Measurements from ENCODE around the gene KAT2B. TPM values are rescaled to one million over a fixed set of nuclear protein-coding genes. Genes with fewer than 3 reads are reported as not detected.

KAT2B gene
- total and polyA plus RNA-seq, 2 of the 8 experiments (the other 6 are each of a cell fraction or from before 2014, with no cell fraction given) = 0.24 to 0.91 TPM

DNA sequence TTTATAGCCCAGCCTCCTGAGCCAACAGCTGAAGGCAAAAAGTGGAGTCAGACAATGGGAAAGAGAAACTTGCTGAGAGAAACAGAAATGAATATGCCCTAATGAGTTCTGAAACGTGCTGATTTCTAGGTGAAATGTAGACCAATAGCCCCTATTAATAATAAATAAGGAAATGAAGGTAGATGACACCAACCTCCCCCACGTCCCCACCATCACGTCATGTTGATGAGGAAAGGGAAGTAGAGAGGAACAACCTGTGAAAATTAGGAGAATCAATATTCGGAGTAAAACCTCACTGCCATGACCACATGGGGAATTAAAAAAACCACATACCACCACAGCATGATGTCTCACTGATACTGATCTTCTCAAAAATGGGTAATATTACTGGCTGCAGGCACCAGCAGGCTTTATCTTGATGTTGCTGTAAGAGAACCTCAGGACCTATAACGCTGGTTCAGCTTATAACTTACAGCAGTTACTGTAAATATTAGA, 64.0 kb downstream of the KAT2B start:
- Histone ChIP-seq H4K91ac (replicated peaks; ENCODE audit: insufficient read length, low read length) (no peak overlapping the region), H2AFZ (ENCODE audit: low read length) (no peak overlapping the region), H3K27me3 (replicated peaks in 1 of 4; ENCODE audit: control insufficient read depth in 3 of 4, extremely low read depth in 1 of 4, insufficient read depth in 3 of 4, low read length in 3 of 4) (no peaks in the 10 kb centered on the region), H3K79me2 (ENCODE audit: control insufficient read depth in 1 of 2, insufficient read depth in 2 of 2, low read length in 2 of 2) (no peaks in the 10 kb centered on the region), H3K4me1 (replicated peaks in 1 of 4; ENCODE audit: control insufficient read depth in 3 of 4, insufficient read depth in 4 of 4, low read length in 3 of 4) (no peaks in the 10 kb centered on the region), H3K4ac (replicated peaks; ENCODE audit: insufficient read length, low read depth, low read length) (no peak overlapping the region), H2BK120ac (replicated peaks; ENCODE audit: low read depth, low read length) (no peak overlapping the region), H3K14ac (ENCODE audit: insufficient read length) (no peak overlapping the region), H3K9me3 (ENCODE audit: insufficient read depth in 2 of 2, low read depth in 1 of 2, low read length in 1 of 2) (no peaks in the 10 kb centered on the region), H2BK5ac (ENCODE audit: low read depth, low read length) (no peak overlapping the region), H4K5ac (ENCODE audit: insufficient read length, low read depth, low read length) (no peak overlapping the region), H3K36me3 (ENCODE audit: control insufficient read depth in 2 of 4, insufficient read depth in 4 of 4, low read length in 3 of 4) (no peaks in the 10 kb centered on the region), H2BK12ac (ENCODE audit: low read depth, low read length) (no peak overlapping the region), H3K4me2 (ENCODE audit: insufficient read depth in 1 of 2, low read depth in 2 of 2, low read length in 2 of 2) (no peak overlapping the region), H4K8ac (ENCODE audit: extremely low read depth, insufficient read depth, low read length) (no peak overlapping the region), H3K79me1 (ENCODE audit: low read depth, low read length) (no peaks in the 10 kb centered on the region), H3K18ac (ENCODE audit: extremely low read depth, low read length) (no peak overlapping the region), H2AK5ac (ENCODE audit: low read depth, low read length) (no peak overlapping the region), H3K4me3 (ENCODE audit: extremely low read depth in 1 of 4, insufficient read depth in 2 of 4, low read depth in 3 of 4, low read length in 4 of 4) (no peak overlapping the region), H4K20me1 (replicated peaks in 1 of 2; ENCODE audit: control insufficient read depth in 1 of 2, insufficient read depth in 2 of 2, low read length in 2 of 2) (no peaks in the 10 kb centered on the region), H3K23me2 (ENCODE audit: low read depth, low read length) (no peaks in the 10 kb centered on the region), H3K27ac (ENCODE audit: low read depth, low read length) (no peak overlapping the region), H2BK20ac (ENCODE audit: low read length) (no peak overlapping the region), H2BK15ac (ENCODE audit: low read length) (no peak overlapping the region), H3K9ac (replicated peaks in 1 of 4; ENCODE audit: extremely low read depth in 1 of 4, low read depth in 3 of 4, low read length in 3 of 4) (no peak overlapping the region), H3K23ac (ENCODE audit: insufficient read length) (no peak overlapping the region), H3K56ac (replicated peaks; ENCODE audit: insufficient read length, low read depth, low read length) (no peak overlapping the region)
- 70% methylated on average over 5 of the region's 5 CpGs; no CpG with 5 or more reads in 1 of the 2 experiments for WGBS, 2 experiments (ENCODE audit: extremely low coverage in 1 of 2, insufficient coverage in 1 of 2, insufficient read length in 1 of 2, insufficient replicate concordance in 2 of 2, low coverage in 1 of 2, low lambda C conversion rate in 2 of 2, missing lambda C conversion rate in 1 of 2)
- FAIRE-seq (no peak), DNase-seq (ENCODE audit: low read depth in 1 of 2, low spot score in 2 of 2) (no peak)
- POLR2A ChIA-PET (ENCODE audit: partially characterized antibody) = no interaction called here
- CTCF ChIA-PET (ENCODE audit: partially characterized antibody) = interaction anchor here (1.1 kb wide), 1 partner anchor 20 kb away, joined by 3 read pairs; no protein-coding TSS in a partner anchor
- TF ChIP-seq CREB1 (IDR thresholded peaks at IDR 0.05) = no peak
- TF ChIP-seq HDAC6 (IDR thresholded peaks at IDR 0.05; ENCODE audit: low read depth, low read length) = no peak
